Measurements from ENCODE around the gene RPN2. TPM values are rescaled to one million over a fixed set of nuclear protein-coding genes. Genes with fewer than 3 reads are reported as not detected.

The RPN2 gene
- polyA plus RNA-seq, 1 of the 3 experiments (the other 2 are of a cell fraction): 420 TPM

DNA sequence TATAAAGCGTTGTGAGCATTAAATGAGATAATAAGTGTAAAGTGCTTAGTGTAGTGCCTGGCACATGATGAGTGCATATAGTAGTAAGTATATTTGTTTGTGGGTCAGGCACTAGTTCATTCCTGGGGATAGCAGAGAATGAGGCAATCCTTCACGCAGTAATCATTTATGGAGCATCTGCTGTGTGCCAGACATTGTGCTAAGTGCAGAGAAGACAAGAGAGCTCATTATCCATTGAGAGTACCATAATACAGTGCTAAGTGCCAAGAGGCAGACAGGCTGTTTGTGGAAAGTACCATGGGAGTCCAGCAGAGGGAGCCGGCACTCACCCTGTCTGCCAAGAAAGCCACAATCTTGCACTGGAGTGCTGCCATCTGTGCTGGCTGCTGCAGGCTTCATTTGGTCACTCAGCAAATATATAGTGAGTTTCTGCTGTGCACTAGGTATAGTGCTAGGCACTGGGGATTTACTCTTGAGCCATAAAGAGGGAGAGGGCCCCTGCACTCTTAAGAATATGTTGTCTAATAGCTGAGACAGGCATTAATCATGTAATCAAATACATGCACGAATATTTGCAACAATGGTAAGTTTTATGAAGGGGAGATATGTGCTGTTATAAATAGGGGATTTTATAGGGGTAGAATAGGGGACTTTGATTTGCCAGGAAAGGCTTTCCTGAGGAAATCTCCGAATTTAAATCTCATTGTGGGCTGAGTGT, 13.2 kb downstream of the RPN2 start (continued):
- TF ChIP-seq, protein P1, sequence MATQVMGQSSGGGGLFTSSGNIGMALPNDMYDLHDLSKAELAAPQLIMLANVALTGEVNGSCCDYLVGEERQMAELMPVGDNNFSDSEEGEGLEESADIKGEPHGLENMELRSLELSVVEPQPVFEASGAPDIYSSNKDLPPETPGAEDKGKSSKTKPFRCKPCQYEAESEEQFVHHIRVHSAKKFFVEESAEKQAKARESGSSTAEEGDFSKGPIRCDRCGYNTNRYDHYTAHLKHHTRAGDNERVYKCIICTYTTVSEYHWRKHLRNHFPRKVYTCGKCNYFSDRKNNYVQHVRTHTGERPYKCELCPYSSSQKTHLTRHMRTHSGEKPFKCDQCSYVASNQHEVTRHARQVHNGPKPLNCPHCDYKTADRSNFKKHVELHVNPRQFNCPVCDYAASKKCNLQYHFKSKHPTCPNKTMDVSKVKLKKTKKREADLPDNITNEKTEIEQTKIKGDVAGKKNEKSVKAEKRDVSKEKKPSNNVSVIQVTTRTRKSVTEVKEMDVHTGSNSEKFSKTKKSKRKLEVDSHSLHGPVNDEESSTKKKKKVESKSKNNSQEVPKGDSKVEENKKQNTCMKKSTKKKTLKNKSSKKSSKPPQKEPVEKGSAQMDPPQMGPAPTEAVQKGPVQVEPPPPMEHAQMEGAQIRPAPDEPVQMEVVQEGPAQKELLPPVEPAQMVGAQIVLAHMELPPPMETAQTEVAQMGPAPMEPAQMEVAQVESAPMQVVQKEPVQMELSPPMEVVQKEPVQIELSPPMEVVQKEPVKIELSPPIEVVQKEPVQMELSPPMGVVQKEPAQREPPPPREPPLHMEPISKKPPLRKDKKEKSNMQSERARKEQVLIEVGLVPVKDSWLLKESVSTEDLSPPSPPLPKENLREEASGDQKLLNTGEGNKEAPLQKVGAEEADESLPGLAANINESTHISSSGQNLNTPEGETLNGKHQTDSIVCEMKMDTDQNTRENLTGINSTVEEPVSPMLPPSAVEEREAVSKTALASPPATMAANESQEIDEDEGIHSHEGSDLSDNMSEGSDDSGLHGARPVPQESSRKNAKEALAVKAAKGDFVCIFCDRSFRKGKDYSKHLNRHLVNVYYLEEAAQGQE (IDR thresholded peaks at IDR 0.05; ENCODE audit: low read depth, low read length): no peak
- TF ChIP-seq SIN3A (IDR thresholded peaks at IDR 0.05; ENCODE audit: borderline replicate concordance, low read depth, low read length) (peak; percentile 46; the same call in 1 of the 2 replicates), YY1 (IDR thresholded peaks at IDR 0.05; ENCODE audit: low read depth) (no peak), RCOR1 (IDR thresholded peaks at IDR 0.05; ENCODE audit: low read length) (peak; percentile 37; the same call in 1 of the 2 replicates), GATA2 (CRISPR knock-in tag; IDR thresholded peaks at IDR 0.05) (no peak), RXRA (IDR thresholded peaks at IDR 0.05; ENCODE audit: borderline replicate concordance, low read depth) (no peak), TAF1 (IDR thresholded peaks at IDR 0.05; ENCODE audit: borderline replicate concordance, low read depth, low read length) (no peak)

DNA sequence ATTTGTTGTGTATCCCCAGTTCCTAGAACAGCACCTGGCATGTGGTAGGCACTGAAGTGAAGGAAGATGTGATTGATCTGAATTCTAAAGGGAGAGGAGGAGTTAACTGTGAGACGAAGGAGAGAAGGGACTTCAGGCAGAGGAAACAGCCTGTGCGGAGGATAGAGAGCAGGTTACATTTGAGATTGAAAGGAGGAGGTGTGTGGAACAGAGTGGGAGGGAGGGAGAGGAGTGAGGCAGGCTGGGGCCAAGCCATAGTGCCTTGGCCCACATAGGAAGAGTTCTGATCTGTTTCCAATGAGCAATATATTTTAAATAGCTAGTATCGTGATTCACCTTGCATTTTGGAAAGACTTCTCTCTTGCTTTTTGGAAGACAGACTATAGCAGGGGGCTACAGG, 14.1 kb downstream of the RPN2 start:
- peaks cover 99% of the 10 kb centered on the region for H3K79me2 ChIP-seq (ENCODE audit: insufficient read depth)
- peaks cover 70% of the 10 kb centered on the region for H4K20me1 ChIP-seq (ENCODE audit: insufficient read depth)
- CTCF ChIA-PET: interaction anchor here (0.9 to 14.0 kb wide), 7 partner anchors 8 to 371 kb away, joined by 3 to 280 read pairs (median 4); partner anchors contain the start of gene BLCAP
- no peaks in the 10 kb centered on the region for H3K9me3 ChIP-seq
- TF ChIP-seq RCOR1 (IDR thresholded peaks at IDR 0.05; ENCODE audit: low read length): no peak
- TF ChIP-seq, protein P2, sequence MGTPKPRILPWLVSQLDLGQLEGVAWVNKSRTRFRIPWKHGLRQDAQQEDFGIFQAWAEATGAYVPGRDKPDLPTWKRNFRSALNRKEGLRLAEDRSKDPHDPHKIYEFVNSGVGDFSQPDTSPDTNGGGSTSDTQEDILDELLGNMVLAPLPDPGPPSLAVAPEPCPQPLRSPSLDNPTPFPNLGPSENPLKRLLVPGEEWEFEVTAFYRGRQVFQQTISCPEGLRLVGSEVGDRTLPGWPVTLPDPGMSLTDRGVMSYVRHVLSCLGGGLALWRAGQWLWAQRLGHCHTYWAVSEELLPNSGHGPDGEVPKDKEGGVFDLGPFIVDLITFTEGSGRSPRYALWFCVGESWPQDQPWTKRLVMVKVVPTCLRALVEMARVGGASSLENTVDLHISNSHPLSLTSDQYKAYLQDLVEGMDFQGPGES (IDR thresholded peaks at IDR 0.05; ENCODE audit: low read depth, low read length): no peak
- no peak for TF ChIP-seq MXI1 (IDR thresholded peaks at IDR 0.05; ENCODE audit: low read depth, low read length)
- TF ChIP-seq RAD21 (IDR thresholded peaks at IDR 0.05; ENCODE audit: low read length): no peak
- no peak overlapping the region for H3K4me2 ChIP-seq
- peaks cover 12 to 24% of the 10 kb centered on the region in 2 experiments for H3K36me3 ChIP-seq (replicated peaks in 1 of 2; ENCODE audit: control insufficient read depth in 1 of 2, insufficient read depth in 2 of 2, low read length in 1 of 2)
- H3K4me1 ChIP-seq (ENCODE audit: control insufficient read depth in 1 of 2, insufficient read depth in 2 of 2, low read depth in 1 of 2, low read length in 1 of 2): peaks cover 4 to 5% of the 10 kb centered on the region in 2 experiments; a peak in 2 of 4 replicates
- no peak overlapping the region for H3K9ac ChIP-seq
- H3F3A ChIP-seq (replicated peaks; ENCODE audit: insufficient read depth): peaks cover 4% of the 10 kb centered on the region
- 94% methylated on average over 3 of the region's 3 CpGs for WGBS (ENCODE audit: low lambda C conversion rate)
- no peak overlapping the region for H3K27ac ChIP-seq (ENCODE audit: low read depth in 2 of 2, low read length in 1 of 2)
- H3K27me3 ChIP-seq (ENCODE audit: insufficient read depth): no peaks in the 10 kb centered on the region
- H2AFZ ChIP-seq (ENCODE audit: low read depth): no peak overlapping the region
- no peak overlapping the region for H3K4me3 ChIP-seq (ENCODE audit: low read depth in 2 of 2, low read length in 1 of 2)
- POLR2A ChIA-PET: no interaction called here
- DNase-seq: no peak
- no peaks in the 10 kb centered on the region for H3K9me2 ChIP-seq
